OCI-LY3 (cell line): ENCODE measurements around the gene CD300LG.

Source experiments
- CTCF ChIP-seq: fragments of 200-600, 300-600 bp; sonication (generic); IDR thresholded peaks from 2 replicates; pipeline ENCODE4 v1.5.1; 2014; ENCODE audit warnings: antibody characterized with exemption, low read length, low read depth
- EZH2phosphoT487 ChIP-seq: fragments of 200-600 bp; shearing (Covaris generic); IDR thresholded peaks from 2 replicates; pipeline ENCODE4 v1.6.1; 2018; ENCODE audit warnings: antibody characterized with exemption, mixed run types, low read depth

- peak; percentile 74 for TF ChIP-seq CTCF
- no peak for TF ChIP-seq EZH2phosphoT487
These were observed 33.5 kb downstream of the CD300LG start for GRCh38 chr17:43880420-43880991.
